Brain microvascular endothelial cell (primary cell): ENCODE data around the gene ENO3.
A peak's percentile ranks its signal among the peaks of the same experiment; 100 is the strongest.

Experiments
- DNase-seq: peaks from one replicate; pipeline ENCODE4 v3.0.0-alpha.2; 2020
- H3K27ac ChIP-seq: fragments of 250-450 bp; sonication (Bioruptor Pico); 2 replicates; pipeline ENCODE4 v1.5.1; 2020; ENCODE audit warnings: mild to moderate bottlenecking, moderate library complexity
- H3K27me3 ChIP-seq: fragments of 250-450 bp; sonication (Bioruptor Pico); replicated peaks from 2 replicates; pipeline ENCODE4 v1.5.1; 2020; ENCODE audit warnings: mild to moderate bottlenecking
- H3K36me3 ChIP-seq: fragments of 250-450 bp; sonication (Bioruptor Pico); replicated peaks from 2 replicates; pipeline ENCODE4 v1.5.1; 2020; ENCODE audit warnings: mild to moderate bottlenecking
- H3K4me3 ChIP-seq: 2 replicates; pipeline ENCODE4 v1.5.1; 2011; ENCODE audit warnings: low read depth, mild to moderate bottlenecking, control low read depth, low read length, moderate library complexity
- in situ Hi-C: cut with HindIII; loops from 2 replicates; pipeline ENCODE4 v1.10.0; 2017; ENCODE audit warnings: low sequenced_read_pairs, low pct_ligation_motif_present
- TF ChIP-seq, protein P1 (sequence below): IDR thresholded peaks from 2 replicates; pipeline ENCODE4 v1.5.1; 2011; ENCODE audit warnings: low read depth, mild to moderate bottlenecking, moderate library complexity, low read length, control low read depth, inconsistent platforms; ENCODE audit errors: missing control alignments

ENO3 gene

GRCh38 chr17:4939796-4940554 lies 10.9 kb upstream of the ENO3 start, which contains the start of the genes RNF167 and SLC25A11:
TSS of gene RNF167 (plus strand) at chr17:4940268. CDS start at chr17:4940910, 642 bp downstream.
TSS of gene SLC25A11 (minus strand) at chr17:4940046. CDS start at chr17:4939910, 136 bp downstream.
- H3K4me3 ChIP-seq: peak within 1 kb of the TSS; percentile 85
- H3K27ac ChIP-seq: peak within 1 kb of the TSS; percentile 89
- TF ChIP-seq, protein P1, sequence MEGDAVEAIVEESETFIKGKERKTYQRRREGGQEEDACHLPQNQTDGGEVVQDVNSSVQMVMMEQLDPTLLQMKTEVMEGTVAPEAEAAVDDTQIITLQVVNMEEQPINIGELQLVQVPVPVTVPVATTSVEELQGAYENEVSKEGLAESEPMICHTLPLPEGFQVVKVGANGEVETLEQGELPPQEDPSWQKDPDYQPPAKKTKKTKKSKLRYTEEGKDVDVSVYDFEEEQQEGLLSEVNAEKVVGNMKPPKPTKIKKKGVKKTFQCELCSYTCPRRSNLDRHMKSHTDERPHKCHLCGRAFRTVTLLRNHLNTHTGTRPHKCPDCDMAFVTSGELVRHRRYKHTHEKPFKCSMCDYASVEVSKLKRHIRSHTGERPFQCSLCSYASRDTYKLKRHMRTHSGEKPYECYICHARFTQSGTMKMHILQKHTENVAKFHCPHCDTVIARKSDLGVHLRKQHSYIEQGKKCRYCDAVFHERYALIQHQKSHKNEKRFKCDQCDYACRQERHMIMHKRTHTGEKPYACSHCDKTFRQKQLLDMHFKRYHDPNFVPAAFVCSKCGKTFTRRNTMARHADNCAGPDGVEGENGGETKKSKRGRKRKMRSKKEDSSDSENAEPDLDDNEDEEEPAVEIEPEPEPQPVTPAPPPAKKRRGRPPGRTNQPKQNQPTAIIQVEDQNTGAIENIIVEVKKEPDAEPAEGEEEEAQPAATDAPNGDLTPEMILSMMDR: no peak
- peaks cover 41% of the 10 kb centered on the region for H3K36me3 ChIP-seq
- peak; percentile 99 for DNase-seq
- in situ Hi-C loops: no loop called here
- H3K27me3 ChIP-seq: no peaks in the 10 kb centered on the region

- in situ Hi-C loops: no loop called here
- H3K27ac ChIP-seq: peak overlapping the region; percentile 89
- peaks cover 49% of the 10 kb centered on the region for H3K36me3 ChIP-seq
- H3K27me3 ChIP-seq: no peaks in the 10 kb centered on the region
- TF ChIP-seq, protein P1: no peak
- peak overlapping the region; percentile 85 for H3K4me3 ChIP-seq
- no peak for DNase-seq
Measured at GRCh38 chr17:4940555-4941318, 10.2 kb upstream of the ENO3 start.

DNA sequence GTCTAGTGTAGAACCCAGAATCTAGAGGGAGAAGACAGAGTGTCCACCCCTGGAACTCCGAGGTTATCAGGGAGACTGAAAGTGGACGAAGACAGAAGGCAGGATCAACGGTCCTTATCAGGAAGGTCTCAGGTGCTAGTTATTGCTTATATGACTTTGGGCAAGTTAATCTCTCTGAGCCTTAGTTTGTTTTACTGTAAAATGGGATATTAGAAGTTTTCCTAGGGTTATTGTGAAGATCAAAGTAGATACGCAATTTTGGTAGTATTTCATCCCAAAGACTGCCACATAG lies 9.7 kb upstream of the ENO3 start:
- TF ChIP-seq, protein P1: no peak
- Histone ChIP-seq H3K27me3 (no peaks in the 10 kb centered on the region), H3K4me3 (peak overlapping the region; percentile 85), H3K27ac (no peak overlapping the region), H3K36me3 (peaks cover 54% of the 10 kb centered on the region)
- in situ Hi-C loops: no loop called here
- DNase-seq: no peak

DNA sequence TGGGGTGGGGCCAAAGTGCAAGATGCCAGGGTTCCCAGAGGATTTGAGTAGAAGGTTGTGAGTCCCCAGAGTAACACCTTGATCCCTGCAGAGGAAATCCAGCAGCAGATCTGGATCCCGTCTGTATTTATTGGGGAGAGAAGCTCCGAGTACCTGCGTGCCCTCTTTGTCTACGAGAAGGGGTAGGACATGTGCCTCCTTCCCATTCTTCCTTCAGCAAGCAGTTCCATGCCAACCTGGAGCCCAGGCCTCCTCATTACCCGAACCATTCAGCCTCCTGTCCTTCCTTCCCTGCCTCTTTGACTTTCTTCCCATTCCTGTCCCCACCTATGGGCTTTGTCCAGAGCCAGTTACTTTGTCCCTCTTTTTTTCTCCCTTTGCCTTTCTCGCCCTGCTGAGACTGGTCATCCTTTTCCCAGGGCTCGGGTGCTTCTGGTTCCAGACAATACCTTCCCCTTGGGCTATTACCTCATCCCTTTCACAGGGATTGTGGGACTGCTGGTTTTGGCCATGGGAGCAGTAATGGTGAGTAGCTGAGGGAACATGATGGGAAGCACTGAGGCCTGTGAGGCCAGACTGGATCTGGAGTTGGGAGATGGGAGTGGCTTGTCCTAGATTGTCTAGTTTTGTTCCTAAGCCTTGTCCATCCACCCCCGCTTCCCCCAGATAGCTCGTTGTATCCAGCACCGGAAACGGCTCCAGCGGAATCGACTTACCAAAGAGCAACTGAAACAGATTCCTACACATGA lies 8.0 kb upstream of the ENO3 start:
- no peak for DNase-seq
- TF ChIP-seq, protein P1: no peak
- Histone ChIP-seq H3K4me3 (no peak overlapping the region), H3K27ac (peak overlapping the region; percentile 87), H3K27me3 (no peaks in the 10 kb centered on the region), H3K36me3 (peaks cover 59% of the 10 kb centered on the region)
- in situ Hi-C loops: no loop called here

DNA sequence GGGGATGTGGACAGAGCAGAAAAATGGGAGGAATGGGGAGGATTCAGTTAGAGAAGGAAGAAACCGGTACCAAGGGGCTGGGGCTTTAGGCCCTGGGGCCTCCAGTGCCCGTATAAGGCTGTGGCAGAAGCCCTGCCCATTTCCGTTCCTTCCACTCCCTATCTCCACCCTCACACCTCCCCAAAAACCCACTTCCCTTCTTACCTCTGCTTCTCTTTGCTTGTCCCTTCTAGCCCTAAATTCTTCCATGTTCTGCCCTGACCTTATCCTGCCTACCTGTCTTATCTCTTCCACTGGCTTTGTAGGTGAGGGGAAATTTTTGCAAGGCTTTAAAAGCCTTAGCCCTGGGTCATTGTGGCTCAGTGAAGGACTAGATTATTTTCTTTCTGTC lies 6.8 kb upstream of the ENO3 start:
- in situ Hi-C loops: no loop called here
- TF ChIP-seq, protein P1: no peak
- no peaks in the 10 kb centered on the region for H3K27me3 ChIP-seq
- H3K4me3 ChIP-seq: no peak overlapping the region
- H3K27ac ChIP-seq: peak overlapping the region; percentile 87
- H3K36me3 ChIP-seq: peaks cover 57% of the 10 kb centered on the region
- DNase-seq: no peak
